RWPE2 (cell line): ENCODE data around the gene TTC28.

Source experiments
- ATAC-seq: fragments of 200-7000 bp; cut with Tn5 transposase; 3 replicates; pipeline ENCODE4 v1.9.1; 2021; ENCODE audit warnings: low read depth
- DNase-seq: peaks from one replicate; pipeline ENCODE4 v3.0.0-alpha.2; 2020; ENCODE audit warnings: low spot score
- H3K27ac ChIP-seq: fragments of 450-650 bp; 2 replicates; pipeline ENCODE4 v1.5.1; 2017; ENCODE audit warnings: mild to moderate bottlenecking; ENCODE audit not compliant: poor library complexity, severe bottlenecking
- H3K27me3 ChIP-seq: fragments of 250-450 bp; sonication (Bioruptor Pico); 2 replicates; pipeline ENCODE4 v1.5.1; 2021; ENCODE audit warnings: mild to moderate bottlenecking, moderate library complexity; ENCODE audit not compliant: insufficient read depth, poor library complexity, severe bottlenecking
- H3K36me3 ChIP-seq: fragments of 250-450 bp; sonication (Bioruptor Pico); 2 replicates; pipeline ENCODE4 v1.5.1; 2020; ENCODE audit warnings: low read depth, mild to moderate bottlenecking, moderate library complexity
- H3K4me1 ChIP-seq: fragments of 250-450 bp; sonication (Bioruptor Pico); 2 replicates; pipeline ENCODE4 v1.5.1; 2021; ENCODE audit warnings: mild to moderate bottlenecking, moderate library complexity; ENCODE audit not compliant: insufficient read depth, poor library complexity, severe bottlenecking
- H3K4me3 ChIP-seq: fragments of 250-450 bp; sonication (Bioruptor Pico); 2 replicates; pipeline ENCODE4 v1.5.1; 2021; ENCODE audit warnings: mild to moderate bottlenecking, moderate library complexity; ENCODE audit not compliant: severe bottlenecking
- H3K9me3 ChIP-seq: fragments of 250-450 bp; sonication (Bioruptor Pico); 2 replicates; pipeline ENCODE4 v1.5.1; 2021; ENCODE audit warnings: mild to moderate bottlenecking, moderate library complexity; ENCODE audit not compliant: severe bottlenecking
- CTCF ChIP-seq: fragments of 450-650 bp; IDR thresholded peaks from one replicate; pipeline ENCODE4 v1.5.1; 2017; ENCODE audit warnings: mild to moderate bottlenecking, moderate library complexity; ENCODE audit not compliant: poor library complexity, severe bottlenecking

The TTC28 gene

GRCh38 chr22:28462901-28463300 is 216.7 kb downstream of the TTC28 start:
- ATAC-seq (no peak), DNase-seq (no peak)
- H3K9me3 ChIP-seq, result no peaks in the 10 kb centered on the region
- no peaks in the 10 kb centered on the region for H3K27me3 ChIP-seq
- no peaks in the 10 kb centered on the region for H3K4me1 ChIP-seq
- no peak for TF ChIP-seq CTCF
- H3K27ac ChIP-seq, result no peak overlapping the region
- H3K36me3 ChIP-seq, result no peaks in the 10 kb centered on the region
- no peak overlapping the region for H3K4me3 ChIP-seq

- H3K4me3 ChIP-seq, result no peak overlapping the region
- H3K9me3 ChIP-seq, result no peaks in the 10 kb centered on the region
- no peaks in the 10 kb centered on the region for H3K27me3 ChIP-seq
- no peak for DNase-seq
- H3K36me3 ChIP-seq, result no peaks in the 10 kb centered on the region
- TF ChIP-seq CTCF, result no peak
- no peaks in the 10 kb centered on the region for H3K4me1 ChIP-seq
- H3K27ac ChIP-seq, result no peak overlapping the region
- ATAC-seq, result no peak
These were observed 217.6 kb downstream of the TTC28 start for GRCh38 chr22:28462041-28462440.

GRCh38 chr22:28454431-28455064 is 225.1 kb downstream of the TTC28 start:
- ATAC-seq, result no peak

GRCh38 chr22:28450109-28450508 is 229.5 kb downstream of the TTC28 start:
- Histone ChIP-seq H3K36me3 (no peaks in the 10 kb centered on the region), H3K4me1 (no peaks in the 10 kb centered on the region), H3K9me3 (no peaks in the 10 kb centered on the region), H3K4me3 (no peak overlapping the region), H3K27me3 (no peaks in the 10 kb centered on the region), H3K27ac (no peak overlapping the region)
- ATAC-seq (no peak), DNase-seq (no peak)
- TF ChIP-seq CTCF, result no peak

More at GRCh38 chr22:28454431-28455064, 225.1 kb downstream of the TTC28 start:
- H3K4me3 ChIP-seq, result no peak overlapping the region
- no peaks in the 10 kb centered on the region for H3K27me3 ChIP-seq
- no peaks in the 10 kb centered on the region for H3K9me3 ChIP-seq
- H3K36me3 ChIP-seq, result no peaks in the 10 kb centered on the region
- no peak for DNase-seq
- TF ChIP-seq CTCF, result no peak
- H3K4me1 ChIP-seq, result no peaks in the 10 kb centered on the region
- H3K27ac ChIP-seq, result no peak overlapping the region

GRCh38 chr22:28449041-28449440 is 230.6 kb downstream of the TTC28 start:
- Histone ChIP-seq H3K27me3 (no peaks in the 10 kb centered on the region), H3K4me1 (no peaks in the 10 kb centered on the region), H3K9me3 (no peaks in the 10 kb centered on the region), H3K36me3 (no peaks in the 10 kb centered on the region), H3K4me3 (no peak overlapping the region), H3K27ac (no peak overlapping the region)
- TF ChIP-seq CTCF, result no peak
- no peak for DNase-seq
- ATAC-seq, result no peak
